ENCODE data around the gene PIGV. TPM values are rescaled to one million over a fixed set of nuclear protein-coding genes. Genes with fewer than 3 reads are reported as not detected.
A peak's percentile ranks its signal among the peaks of the same experiment; 100 is the strongest.

The PIGV gene
- total RNA-seq, 1 experiment from 2014 or later: 13.2 TPM

DNA sequence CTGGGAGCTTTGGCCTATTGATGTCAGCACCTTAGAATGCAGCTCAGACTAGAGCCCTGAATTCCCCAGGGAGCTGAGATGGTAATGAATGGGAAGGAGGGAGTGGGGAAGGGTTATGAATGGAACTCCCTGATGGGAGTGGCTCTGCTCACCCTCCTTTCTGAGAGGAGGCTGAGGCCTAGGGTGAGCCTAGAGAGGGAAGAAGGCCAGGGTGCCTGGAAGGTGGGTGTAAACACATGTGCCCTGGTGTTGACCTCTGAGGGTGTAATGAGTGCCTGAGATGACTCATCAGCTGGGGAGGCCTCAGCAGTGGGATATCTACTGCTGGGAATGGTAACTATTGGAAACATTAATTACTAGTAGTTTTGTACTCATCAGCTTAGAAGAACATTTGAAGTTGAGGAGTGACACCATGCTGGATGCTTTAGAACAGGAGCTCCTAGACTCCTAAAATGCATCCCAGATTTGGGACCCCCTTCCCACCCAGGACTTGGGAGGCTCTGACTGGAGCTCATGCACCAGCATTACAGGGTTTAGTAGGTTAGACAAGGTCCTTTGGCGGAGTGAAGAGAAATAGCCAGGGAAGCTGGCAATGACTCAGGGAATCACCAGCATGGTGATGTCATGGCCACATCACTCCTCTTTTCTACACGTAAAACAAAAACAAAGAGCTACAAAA is 16.0 kb upstream of the PIGV start:
- ChIA-PET CTCF (interaction anchor here (1.6 kb wide), 1 partner anchor 17 kb away, joined by 5 read pairs; no protein-coding TSS in a partner anchor), POLR2A (interaction anchor here (0.6 to 2.1 kb wide), 5 partner anchors 17 to 149 kb away, joined by 3 to 13 read pairs (median 3); partner anchors contain the start of gene PIGV), RAD21 (ENCODE audit: low non-redundant PET in 1 of 2, low total read pairs in 2 of 2, uncharacterized antibody in 2 of 2, unreplicated experiment in 2 of 2) (interaction anchor here (1.1 to 1.3 kb wide), 2 partner anchors 17 to 94 kb away, joined by 3 read pairs; no protein-coding TSS in a partner anchor)
- Histone ChIP-seq H2AFZ (ENCODE audit: low read depth, low read length, poor library complexity, severe bottlenecking) (no peak overlapping the region), H3K9ac (ENCODE audit: low read length) (peak overlapping the region; percentile 33), H3K4me3 (replicated peaks in 1 of 2; ENCODE audit: low read depth in 1 of 2, low read length in 2 of 2) (peak overlapping the region in 1 of 2 experiments; percentile 26; a peak in 2 of 4 replicates), H3K9me3 (ENCODE audit: control insufficient read depth in 1 of 2, insufficient read depth in 1 of 2, low read depth in 1 of 2, low read length in 2 of 2) (no peaks in the 10 kb centered on the region), H3K79me2 (ENCODE audit: insufficient read depth, low read length) (peaks cover 4% of the 10 kb centered on the region; the same call in 1 of the 2 replicates), H3K36me3 (ENCODE audit: control insufficient read depth in 1 of 2, insufficient read depth in 2 of 2, low read length in 2 of 2) (peaks cover 62 to 78% of the 10 kb centered on the region in 2 experiments), H4K20me1 (ENCODE audit: insufficient read depth) (no peaks in the 10 kb centered on the region), H3K9me2 (ENCODE audit: insufficient read depth) (no peaks in the 10 kb centered on the region), H3K27me3 (ENCODE audit: insufficient read depth, low read length) (no peaks in the 10 kb centered on the region), H3K4me2 (ENCODE audit: low read length) (peak overlapping the region; percentile 58), H3K27ac (ENCODE audit: low read depth, low read length) (peak overlapping the region; percentile 52), H3K4me1 (ENCODE audit: control insufficient read depth in 1 of 2, insufficient read depth in 2 of 2, low read length in 2 of 2) (peaks cover 21 to 59% of the 10 kb centered on the region in 2 experiments)
- intact Hi-C loops (cut with micrococcal nuclease): loop anchor here (5.0 kb wide), 1 partner anchor 44 kb away; no protein-coding TSS in a partner anchor
- DNase-seq (ENCODE audit: low read depth, low spot score): peak; percentile 52
- no TSS peak for BruUV-seq (replicated peaks)
- peak; percentile 90 for ATAC-seq
- TF ChIP-seq EZH2phosphoT487 (IDR thresholded peaks at IDR 0.05; ENCODE audit: borderline replicate concordance): no peak
- TF ChIP-seq EZH2 (IDR thresholded peaks at IDR 0.05): no peak
- TF ChIP-seq, protein P1, sequence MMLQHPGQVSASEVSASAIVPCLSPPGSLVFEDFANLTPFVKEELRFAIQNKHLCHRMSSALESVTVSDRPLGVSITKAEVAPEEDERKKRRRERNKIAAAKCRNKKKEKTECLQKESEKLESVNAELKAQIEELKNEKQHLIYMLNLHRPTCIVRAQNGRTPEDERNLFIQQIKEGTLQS (IDR thresholded peaks at IDR 0.05): no peak
- TF ChIP-seq, protein P2, sequence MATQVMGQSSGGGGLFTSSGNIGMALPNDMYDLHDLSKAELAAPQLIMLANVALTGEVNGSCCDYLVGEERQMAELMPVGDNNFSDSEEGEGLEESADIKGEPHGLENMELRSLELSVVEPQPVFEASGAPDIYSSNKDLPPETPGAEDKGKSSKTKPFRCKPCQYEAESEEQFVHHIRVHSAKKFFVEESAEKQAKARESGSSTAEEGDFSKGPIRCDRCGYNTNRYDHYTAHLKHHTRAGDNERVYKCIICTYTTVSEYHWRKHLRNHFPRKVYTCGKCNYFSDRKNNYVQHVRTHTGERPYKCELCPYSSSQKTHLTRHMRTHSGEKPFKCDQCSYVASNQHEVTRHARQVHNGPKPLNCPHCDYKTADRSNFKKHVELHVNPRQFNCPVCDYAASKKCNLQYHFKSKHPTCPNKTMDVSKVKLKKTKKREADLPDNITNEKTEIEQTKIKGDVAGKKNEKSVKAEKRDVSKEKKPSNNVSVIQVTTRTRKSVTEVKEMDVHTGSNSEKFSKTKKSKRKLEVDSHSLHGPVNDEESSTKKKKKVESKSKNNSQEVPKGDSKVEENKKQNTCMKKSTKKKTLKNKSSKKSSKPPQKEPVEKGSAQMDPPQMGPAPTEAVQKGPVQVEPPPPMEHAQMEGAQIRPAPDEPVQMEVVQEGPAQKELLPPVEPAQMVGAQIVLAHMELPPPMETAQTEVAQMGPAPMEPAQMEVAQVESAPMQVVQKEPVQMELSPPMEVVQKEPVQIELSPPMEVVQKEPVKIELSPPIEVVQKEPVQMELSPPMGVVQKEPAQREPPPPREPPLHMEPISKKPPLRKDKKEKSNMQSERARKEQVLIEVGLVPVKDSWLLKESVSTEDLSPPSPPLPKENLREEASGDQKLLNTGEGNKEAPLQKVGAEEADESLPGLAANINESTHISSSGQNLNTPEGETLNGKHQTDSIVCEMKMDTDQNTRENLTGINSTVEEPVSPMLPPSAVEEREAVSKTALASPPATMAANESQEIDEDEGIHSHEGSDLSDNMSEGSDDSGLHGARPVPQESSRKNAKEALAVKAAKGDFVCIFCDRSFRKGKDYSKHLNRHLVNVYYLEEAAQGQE (IDR thresholded peaks at IDR 0.05; ENCODE audit: low read depth): no peak
- TF ChIP-seq JUND (IDR thresholded peaks at IDR 0.05): peak; percentile 74
- TF ChIP-seq CBX3 (IDR thresholded peaks at IDR 0.05; ENCODE audit: low read depth): peak; percentile 36; the same call in 1 of the 2 replicates
- TF ChIP-seq, protein P3, sequence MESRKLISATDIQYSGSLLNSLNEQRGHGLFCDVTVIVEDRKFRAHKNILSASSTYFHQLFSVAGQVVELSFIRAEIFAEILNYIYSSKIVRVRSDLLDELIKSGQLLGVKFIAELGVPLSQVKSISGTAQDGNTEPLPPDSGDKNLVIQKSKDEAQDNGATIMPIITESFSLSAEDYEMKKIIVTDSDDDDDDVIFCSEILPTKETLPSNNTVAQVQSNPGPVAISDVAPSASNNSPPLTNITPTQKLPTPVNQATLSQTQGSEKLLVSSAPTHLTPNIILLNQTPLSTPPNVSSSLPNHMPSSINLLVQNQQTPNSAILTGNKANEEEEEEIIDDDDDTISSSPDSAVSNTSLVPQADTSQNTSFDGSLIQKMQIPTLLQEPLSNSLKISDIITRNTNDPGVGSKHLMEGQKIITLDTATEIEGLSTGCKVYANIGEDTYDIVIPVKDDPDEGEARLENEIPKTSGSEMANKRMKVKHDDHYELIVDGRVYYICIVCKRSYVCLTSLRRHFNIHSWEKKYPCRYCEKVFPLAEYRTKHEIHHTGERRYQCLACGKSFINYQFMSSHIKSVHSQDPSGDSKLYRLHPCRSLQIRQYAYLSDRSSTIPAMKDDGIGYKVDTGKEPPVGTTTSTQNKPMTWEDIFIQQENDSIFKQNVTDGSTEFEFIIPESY (IDR thresholded peaks at IDR 0.05; ENCODE audit: extremely low read depth, insufficient replicate concordance, low read length): no peak
- TF ChIP-seq, protein P4, sequence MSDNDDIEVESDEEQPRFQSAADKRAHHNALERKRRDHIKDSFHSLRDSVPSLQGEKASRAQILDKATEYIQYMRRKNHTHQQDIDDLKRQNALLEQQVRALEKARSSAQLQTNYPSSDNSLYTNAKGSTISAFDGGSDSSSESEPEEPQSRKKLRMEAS (IDR thresholded peaks at IDR 0.05): peak; percentile 55
- TF ChIP-seq FOSL1 (IDR thresholded peaks at IDR 0.05; ENCODE audit: low read depth): peak; percentile 72
- no peak for TF ChIP-seq RAD21 (IDR thresholded peaks at IDR 0.05; ENCODE audit: low read depth)
- peak; percentile 60 for TF ChIP-seq SP1 (IDR thresholded peaks at IDR 0.05; ENCODE audit: low read depth)

All from HCT116 (cell line).